Suprapubic skin (tissue), 4 donors: ENCODE results near the gene ARMC8. TPM values are rescaled to one million over a fixed set of nuclear protein-coding genes. Genes with fewer than 3 reads are reported as not detected.

Experiments
- DNase-seq, 2 donors: peaks; one replicate each; pipeline ENCODE4 v3.0.0-alpha.2; 2019; ENCODE audit warnings: low spot score in 2 of 2
- H3K27ac ChIP-seq: fragments of 200-600 bp; sonication (generic); one replicate; pipeline ENCODE4 v1.5.1; 2019
- H3K27me3 ChIP-seq: fragments of 200-600 bp; sonication (generic); one replicate; pipeline ENCODE4 v1.5.1; 2019
- H3K36me3 ChIP-seq: fragments of 200-600 bp; sonication (generic); one replicate; pipeline ENCODE4 v1.5.1; 2019
- H3K4me1 ChIP-seq: fragments of 200-600 bp; sonication (generic); one replicate; pipeline ENCODE4 v1.5.1; 2019
- H3K4me3 ChIP-seq: fragments of 200-600 bp; sonication (generic); one replicate; pipeline ENCODE4 v1.5.1; 2019; ENCODE audit warnings: mild to moderate bottlenecking
- H3K9me3 ChIP-seq: fragments of 200-600 bp; sonication (generic); one replicate; pipeline ENCODE4 v1.5.1; 2019
- EP300 ChIP-seq: sonication (generic); formaldehyde crosslinking; IDR thresholded peaks from one replicate; pipeline ENCODE4 v1.6.1; 2017; ENCODE audit warnings: antibody characterized with exemption
- POLR2A ChIP-seq, 2 donors: fragments of 450-650 bp; IDR thresholded peaks; one replicate each; pipeline ENCODE4 v1.6.1; 2017; ENCODE audit warnings: antibody characterized with exemption in 2 of 2, mild to moderate bottlenecking in 2 of 2, moderate library complexity in 2 of 2
- POLR2AphosphoS5 ChIP-seq, 3 donors: sonication (generic); formaldehyde crosslinking; IDR thresholded peaks; one replicate each; pipeline ENCODE4 v1.6.1; 2017; ENCODE audit warnings: antibody characterized with exemption in 3 of 3
- WGBS: methylation state at CpG from one replicate; pipeline ENCODE4 v1.1.5; 2018; 5-methylcytosine and 5-hydroxymethylcytosine counted together
- total RNA-seq, 4 donors: library from RNA; depleted of rRNA; stranded (reverse); fragments of >200 nt; gene quantifications; one replicate each; pipeline ENCODE4 v1.1.0, GENCODE V29; 2016
- TF ChIP-seq, protein P1 (sequence below), 2 donors: fragments of 200-600 bp in 1 of 2; fragments of 450-650 bp in 1 of 2; sonication (generic) in 1 of 2; IDR thresholded peaks; one replicate each; pipeline ENCODE4 v1.5.1; 2016 to 2019; ENCODE audit warnings: antibody characterized with exemption in 2 of 2, mild to moderate bottlenecking in 1 of 2, moderate library complexity in 1 of 2

ARMC8 gene
- total RNA-seq, 4 donors from 2014 or later: 32.2 to 86.7 (median 33.3) TPM

DNA sequence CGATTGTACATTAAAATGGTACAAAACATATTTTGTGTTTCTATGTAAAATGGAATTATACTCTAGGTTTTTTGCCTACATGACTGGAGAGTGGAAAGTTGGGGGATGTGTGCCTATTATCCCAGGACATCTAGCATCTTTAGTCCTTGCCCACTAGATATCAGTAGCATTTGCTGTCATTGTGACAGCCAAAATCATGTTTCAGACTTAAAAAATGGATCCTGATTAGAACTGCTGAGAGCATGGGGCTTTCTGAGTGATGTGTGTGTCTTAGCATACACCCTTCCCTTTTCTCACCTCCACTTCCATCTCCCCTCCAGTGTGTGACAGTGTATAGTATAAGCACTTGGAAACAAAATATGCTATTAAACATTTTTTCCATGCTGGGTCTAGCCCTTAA, 13.3 kb downstream of the ARMC8 start:
- H3K27me3 ChIP-seq: no peaks in the 10 kb centered on the region
- no peaks in the 10 kb centered on the region for H3K36me3 ChIP-seq
- no peak overlapping the region for H3K4me3 ChIP-seq
- no peak for DNase-seq
- H3K4me1 ChIP-seq: peaks cover 3% of the 10 kb centered on the region
- TF ChIP-seq POLR2A (IDR thresholded peaks at IDR 0.05): no peak
- TF ChIP-seq, protein P1, sequence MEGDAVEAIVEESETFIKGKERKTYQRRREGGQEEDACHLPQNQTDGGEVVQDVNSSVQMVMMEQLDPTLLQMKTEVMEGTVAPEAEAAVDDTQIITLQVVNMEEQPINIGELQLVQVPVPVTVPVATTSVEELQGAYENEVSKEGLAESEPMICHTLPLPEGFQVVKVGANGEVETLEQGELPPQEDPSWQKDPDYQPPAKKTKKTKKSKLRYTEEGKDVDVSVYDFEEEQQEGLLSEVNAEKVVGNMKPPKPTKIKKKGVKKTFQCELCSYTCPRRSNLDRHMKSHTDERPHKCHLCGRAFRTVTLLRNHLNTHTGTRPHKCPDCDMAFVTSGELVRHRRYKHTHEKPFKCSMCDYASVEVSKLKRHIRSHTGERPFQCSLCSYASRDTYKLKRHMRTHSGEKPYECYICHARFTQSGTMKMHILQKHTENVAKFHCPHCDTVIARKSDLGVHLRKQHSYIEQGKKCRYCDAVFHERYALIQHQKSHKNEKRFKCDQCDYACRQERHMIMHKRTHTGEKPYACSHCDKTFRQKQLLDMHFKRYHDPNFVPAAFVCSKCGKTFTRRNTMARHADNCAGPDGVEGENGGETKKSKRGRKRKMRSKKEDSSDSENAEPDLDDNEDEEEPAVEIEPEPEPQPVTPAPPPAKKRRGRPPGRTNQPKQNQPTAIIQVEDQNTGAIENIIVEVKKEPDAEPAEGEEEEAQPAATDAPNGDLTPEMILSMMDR (IDR thresholded peaks at IDR 0.05): no peak
- TF ChIP-seq EP300: no peak
- no peak for TF ChIP-seq POLR2AphosphoS5 (IDR thresholded peaks at IDR 0.05)
- no peak overlapping the region for H3K27ac ChIP-seq
- H3K9me3 ChIP-seq: no peaks in the 10 kb centered on the region
- WGBS: 88% methylated on average over 1 of the region's 1 CpG

DNA sequence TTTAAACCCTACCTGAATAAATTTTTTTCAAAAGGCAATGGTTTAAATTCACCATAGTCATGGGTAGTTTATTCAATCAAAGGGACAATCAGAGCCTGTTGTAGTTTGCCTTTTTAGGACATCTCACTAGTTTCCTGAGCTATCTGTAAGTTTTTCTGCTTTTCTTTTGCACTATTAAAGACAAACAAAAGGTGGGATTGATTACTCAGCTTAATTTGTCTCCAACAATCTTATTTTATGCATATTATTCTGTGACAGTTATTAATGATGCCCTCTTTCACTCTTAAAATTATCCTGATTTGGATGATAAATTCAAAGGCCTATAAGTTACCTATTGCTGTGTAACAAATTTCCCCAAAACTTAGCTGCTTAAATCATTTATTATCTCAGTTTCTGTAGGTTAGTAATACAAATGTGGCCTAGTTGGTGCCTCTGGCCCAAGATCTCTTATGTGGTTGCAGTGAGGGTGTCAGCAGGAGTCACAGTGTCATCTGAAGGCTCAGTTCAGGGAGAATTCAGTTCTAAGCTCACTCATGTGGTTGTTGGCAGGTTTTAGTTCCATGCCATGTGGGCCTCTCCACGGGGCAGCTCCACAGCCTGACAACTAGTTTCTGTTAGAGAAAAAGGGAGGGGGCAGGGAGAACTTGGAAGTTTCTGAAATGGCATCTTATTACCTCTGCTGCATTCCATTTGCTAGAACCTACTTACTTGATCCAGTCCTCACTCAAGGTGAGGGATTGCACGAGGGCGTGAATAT, 16.0 kb downstream of the ARMC8 start:
- no peak overlapping the region for H3K27ac ChIP-seq
- no peaks in the 10 kb centered on the region for H3K27me3 ChIP-seq
- H3K4me3 ChIP-seq: no peak overlapping the region
- WGBS: 93% methylated on average over 3 of the region's 3 CpGs
- H3K4me1 ChIP-seq: peaks cover 5% of the 10 kb centered on the region
- no peak for DNase-seq
- no peaks in the 10 kb centered on the region for H3K9me3 ChIP-seq
- TF ChIP-seq, protein P1 (IDR thresholded peaks at IDR 0.05): no peak
- TF ChIP-seq EP300 (no peak), POLR2AphosphoS5 (IDR thresholded peaks at IDR 0.05) (no peak), POLR2A (IDR thresholded peaks at IDR 0.05) (no peak)
- H3K36me3 ChIP-seq: no peaks in the 10 kb centered on the region

DNA sequence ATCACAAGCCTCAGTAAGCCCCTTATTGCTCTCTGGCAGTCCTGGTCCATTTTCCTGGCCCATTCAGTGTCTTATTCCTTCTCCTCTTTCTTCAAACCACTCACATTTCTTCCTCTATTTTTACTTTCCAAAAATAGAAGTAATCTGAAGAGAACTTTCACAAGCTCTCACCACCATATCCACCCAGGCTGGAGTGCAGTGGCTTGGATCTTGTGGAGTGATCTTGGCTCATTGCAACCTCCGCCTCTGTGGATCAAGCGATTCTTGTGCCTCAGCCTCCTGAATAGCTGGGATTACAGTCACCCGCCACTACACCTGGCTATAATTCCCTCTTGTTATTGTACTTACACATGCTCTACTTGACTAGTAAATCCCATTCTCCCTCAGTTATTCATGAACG, 16.8 kb downstream of the ARMC8 start:
- no peak for TF ChIP-seq POLR2AphosphoS5 (IDR thresholded peaks at IDR 0.05)
- TF ChIP-seq POLR2A (IDR thresholded peaks at IDR 0.05): no peak
- no peak for TF ChIP-seq EP300
- TF ChIP-seq, protein P1 (IDR thresholded peaks at IDR 0.05): no peak

DNA sequence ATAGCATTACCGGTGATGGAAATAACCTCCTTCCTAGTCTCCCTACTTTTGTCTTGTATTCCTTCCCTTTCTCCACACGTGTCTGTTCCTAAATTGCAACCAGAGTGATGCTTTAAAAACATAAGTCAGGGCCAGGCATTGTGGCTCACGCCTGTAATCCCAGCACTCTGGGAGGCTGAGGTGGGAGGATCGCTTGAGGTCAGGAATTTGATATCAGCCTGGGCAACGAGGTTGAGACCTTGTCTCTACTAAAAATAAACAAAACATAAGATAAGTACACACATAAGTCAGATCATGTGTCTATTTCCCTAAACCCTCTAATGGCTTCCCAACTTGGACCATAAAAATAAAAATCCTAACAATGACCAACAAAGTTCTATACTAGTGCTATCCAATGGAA, 18.4 kb downstream of the ARMC8 start:
- H3K36me3 ChIP-seq: no peaks in the 10 kb centered on the region
- H3K27me3 ChIP-seq: no peaks in the 10 kb centered on the region
- H3K4me1 ChIP-seq: peaks cover 5% of the 10 kb centered on the region
- no peaks in the 10 kb centered on the region for H3K9me3 ChIP-seq
- no peak for DNase-seq
- H3K4me3 ChIP-seq: no peak overlapping the region
- WGBS: 90% methylated on average over 5 of the region's 5 CpGs
- TF ChIP-seq POLR2AphosphoS5 (IDR thresholded peaks at IDR 0.05) (no peak), POLR2A (IDR thresholded peaks at IDR 0.05) (no peak), EP300 (no peak)
- TF ChIP-seq, protein P1 (IDR thresholded peaks at IDR 0.05): no peak
- no peak overlapping the region for H3K27ac ChIP-seq

More for the DNA sequence above, 16.8 kb downstream of the ARMC8 start:
- no peak for DNase-seq
- H3K4me3 ChIP-seq: no peak overlapping the region
- peaks cover 5% of the 10 kb centered on the region for H3K4me1 ChIP-seq
- no peaks in the 10 kb centered on the region for H3K27me3 ChIP-seq
- no peaks in the 10 kb centered on the region for H3K9me3 ChIP-seq
- no peak overlapping the region for H3K27ac ChIP-seq
- no peaks in the 10 kb centered on the region for H3K36me3 ChIP-seq
- 91% methylated on average over 4 of the region's 4 CpGs for WGBS

DNA sequence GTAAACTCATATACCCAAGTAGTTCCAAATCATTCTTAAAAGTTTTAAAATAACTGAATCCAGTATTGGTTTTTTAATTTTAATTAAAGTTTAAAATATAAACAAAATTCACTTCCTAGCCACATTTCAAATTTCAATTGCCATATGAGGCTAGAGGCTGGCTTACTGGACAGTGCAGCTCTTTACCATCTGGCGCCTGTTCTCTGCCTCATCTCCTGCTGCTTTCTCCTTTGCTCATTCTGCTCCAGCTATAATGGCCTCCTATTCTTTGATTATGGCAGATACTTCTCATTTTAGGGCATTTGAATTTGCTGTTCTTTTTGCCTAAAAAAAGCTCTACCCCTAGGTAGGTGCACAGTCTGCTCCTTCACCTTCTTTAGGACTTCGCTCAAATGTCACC, 19.1 kb downstream of the ARMC8 start:
- TF ChIP-seq POLR2A (IDR thresholded peaks at IDR 0.05) (no peak), EP300 (no peak), POLR2AphosphoS5 (IDR thresholded peaks at IDR 0.05) (no peak)
- TF ChIP-seq, protein P1 (IDR thresholded peaks at IDR 0.05): no peak
- no peak overlapping the region for H3K4me3 ChIP-seq
- no peak for DNase-seq
- no peaks in the 10 kb centered on the region for H3K36me3 ChIP-seq
- no peak overlapping the region for H3K27ac ChIP-seq
- H3K9me3 ChIP-seq: no peaks in the 10 kb centered on the region
- H3K4me1 ChIP-seq: peaks cover 5% of the 10 kb centered on the region
- 97% methylated on average over 2 of the region's 2 CpGs for WGBS
- H3K27me3 ChIP-seq: no peaks in the 10 kb centered on the region
